HCT116 (cell line): ENCODE data around the gene EIF3L. TPM values are rescaled to one million over a fixed set of nuclear protein-coding genes. Genes with fewer than 3 reads are reported as not detected.
A peak's percentile ranks its signal among the peaks of the same experiment; 100 is the strongest.

Source experiments
- ATAC-seq: fragments of 200-7000 bp; cut with Tn5 transposase; 2 replicates; pipeline ENCODE4 v1.9.1; 2020; ENCODE audit warnings: mild to moderate bottlenecking, moderate library complexity
- BruUV-seq: library from RNA; stranded (reverse); fragments of 400-500 nt; replicated peaks from 2 replicates; lab custom pipeline; 2021; lab: Mats Ljungman, UMichigan
- CTCF ChIA-PET: fragments of 300-600 bp; sonication (Branson Sonifier 250); formaldehyde crosslinking; loops from one replicate; lab custom pipeline; 2021; ENCODE audit warnings: antibody characterized with exemption; lab: Charles Lee
- POLR2A ChIA-PET: fragments of 300-600, 350-600 bp; sonication (Branson Sonifier 250); formaldehyde crosslinking; loops from one replicate; lab custom pipeline; 2021; ENCODE audit warnings: antibody characterized with exemption; lab: Charles Lee
- RAD21 ChIA-PET, 2 experiments: fragments of 300-600 bp; sonication (Branson Sonifier 250); formaldehyde crosslinking; loops; one replicate each; lab custom pipeline; 2023; ENCODE audit warnings: low total read pairs in 2 of 2; ENCODE audit not compliant: uncharacterized antibody in 2 of 2, unreplicated experiment in 2 of 2, low non-redundant PET in 1 of 2; lab: Charles Lee
- DNase-seq: peaks from one replicate; pipeline ENCODE4 v3.0.0-alpha.2; 2010; ENCODE audit warnings: low read depth, low spot score
- H2AFZ ChIP-seq: fragments of 200-600 bp; shearing (Covaris generic), sonication (generic); 2 replicates; pipeline ENCODE4 v1.6.1; 2017; ENCODE audit warnings: low read depth, mixed run types, mixed read lengths, antibody characterized with exemption, low read length; ENCODE audit not compliant: poor library complexity, severe bottlenecking
- H3K27ac ChIP-seq: 2 replicates; pipeline ENCODE4 v1.5.1; 2012; ENCODE audit warnings: low read depth, low read length
- H3K27me3 ChIP-seq: fragments of 200-600 bp; sonication (generic); 2 replicates; pipeline ENCODE4 v1.6.1; 2016; ENCODE audit warnings: mixed run types, low read length, mixed read lengths; ENCODE audit not compliant: insufficient read depth
- H3K36me3 ChIP-seq, 2 experiments: fragments of 200-500 bp in 1 of 2; fragments of 200-600 bp in 1 of 2; sonication (Bioruptor generic) in 1 of 2; sonication (generic) in 1 of 2; 2 replicates each; pipeline versions ENCODE4 v1.5.1 to v1.6.1; 2014 to 2016; ENCODE audit warnings: low read length in 2 of 2, inconsistent platforms in 1 of 2, mixed read lengths in 1 of 2, mixed run types in 1 of 2; ENCODE audit not compliant: insufficient read depth in 2 of 2, control insufficient read depth in 1 of 2
- H3K4me1 ChIP-seq, 2 experiments: fragments of 200-600 bp in 1 of 2; sonication (generic) in 1 of 2; 2 replicates each; pipeline versions ENCODE4 v1.5.1 to v1.6.1; 2012 to 2017; ENCODE audit warnings: low read length in 2 of 2, inconsistent platforms in 1 of 2, mild to moderate bottlenecking in 1 of 2, mixed read lengths in 1 of 2, mixed run types in 1 of 2, moderate library complexity in 1 of 2; ENCODE audit not compliant: insufficient read depth in 2 of 2, control insufficient read depth in 1 of 2
- H3K4me2 ChIP-seq: fragments of 200-600 bp; sonication (generic); 2 replicates; pipeline ENCODE4 v1.6.1; 2017; ENCODE audit warnings: mixed run types, low read length, mixed read lengths
- H3K4me3 ChIP-seq, 2 experiments: fragments of 200-600 bp in 1 of 2; sonication (generic) in 1 of 2; replicated peaks in 1 of 2; 2 replicates each; pipeline ENCODE4 v1.5.1; 2011 to 2016; ENCODE audit warnings: low read length in 2 of 2, control low read depth in 1 of 2, low read depth in 1 of 2, mild to moderate bottlenecking in 1 of 2, mixed read lengths in 1 of 2, mixed run types in 1 of 2
- H3K79me2 ChIP-seq: fragments of 200-600 bp; sonication (generic); 2 replicates; pipeline ENCODE4 v1.6.1; 2017; ENCODE audit warnings: mild to moderate bottlenecking, mixed run types, low read length, moderate library complexity, mixed read lengths; ENCODE audit not compliant: insufficient read depth
- H3K9ac ChIP-seq: fragments of 200-600 bp; sonication (generic); 2 replicates; pipeline ENCODE4 v1.6.1; 2016; ENCODE audit warnings: low read length, mixed read lengths
- H3K9me2 ChIP-seq: fragments of 200-600 bp; sonication (generic), shearing (Covaris generic); 2 replicates; pipeline ENCODE4 v1.6.1; 2017; ENCODE audit warnings: mixed run types, mild to moderate bottlenecking, moderate library complexity; ENCODE audit not compliant: insufficient read depth
- H3K9me3 ChIP-seq, 2 experiments: fragments of 200-500 bp in 1 of 2; fragments of 200-600 bp in 1 of 2; sonication (Bioruptor generic) in 1 of 2; sonication (generic) in 1 of 2; 2 replicates each; pipeline ENCODE4 v1.6.1; 2014 to 2017; ENCODE audit warnings: low read length in 2 of 2, mixed read lengths in 2 of 2, inconsistent platforms in 1 of 2, low read depth in 1 of 2, mild to moderate bottlenecking in 1 of 2, mixed run types in 1 of 2, moderate library complexity in 1 of 2; ENCODE audit not compliant: control insufficient read depth in 1 of 2, insufficient read depth in 1 of 2
- H4K20me1 ChIP-seq: fragments of 200-600 bp; sonication (generic), shearing (Covaris generic); 2 replicates; pipeline ENCODE4 v1.6.1; 2017; ENCODE audit warnings: mixed run types, mild to moderate bottlenecking, moderate library complexity; ENCODE audit not compliant: insufficient read depth
- ELF1 ChIP-seq: IDR thresholded peaks from 2 replicates; pipeline ENCODE4 v1.6.1; 2012; ENCODE audit warnings: low read depth, borderline replicate concordance
- EZH2 ChIP-seq: fragments of 200-600 bp; sonication (generic); IDR thresholded peaks from 2 replicates; pipeline ENCODE4 v1.6.1; 2017; ENCODE audit warnings: antibody characterized with exemption, mixed run types
- FOSL1 ChIP-seq: IDR thresholded peaks from 2 replicates; pipeline ENCODE4 v1.6.1; 2012; ENCODE audit warnings: low read depth
- JUND ChIP-seq: IDR thresholded peaks from 2 replicates; pipeline ENCODE4 v1.6.1; 2012
- MAX ChIP-seq: IDR thresholded peaks from 2 replicates; pipeline ENCODE4 v1.6.1; 2012
- POLR2A ChIP-seq: IDR thresholded peaks from 2 replicates; pipeline ENCODE4 v1.7.0; 2011; ENCODE audit warnings: borderline replicate concordance; ENCODE audit not compliant: insufficient read depth, insufficient read length; ENCODE audit errors: extremely low read depth
- REST ChIP-seq: IDR thresholded peaks from 2 replicates; pipeline ENCODE4 v1.6.1; 2012; ENCODE audit warnings: low read depth
- SIN3A ChIP-seq: IDR thresholded peaks from 2 replicates; pipeline ENCODE4 v1.6.1; 2012; ENCODE audit warnings: low read depth
- SRF ChIP-seq: IDR thresholded peaks from 2 replicates; pipeline ENCODE4 v1.6.1; 2012; ENCODE audit warnings: low read depth
- TCF7L2 ChIP-seq: IDR thresholded peaks from 2 replicates; pipeline ENCODE4 v1.7.0; 2011; ENCODE audit warnings: borderline replicate concordance, inconsistent platforms; ENCODE audit not compliant: insufficient read depth, insufficient read length; ENCODE audit errors: extremely low read depth
- intact Hi-C: fragments of 100-400 bp; cut with micrococcal nuclease; formaldehyde crosslinking; loops from 2 replicates; pipeline ENCODE4 v1.10.0; 2022
- total RNA-seq: library from RNA; stranded (reverse); gene quantifications from one replicate; pipeline ENCODE4 v1.2.1, GENCODE V29; 2021; ENCODE audit not compliant: unreplicated experiment
- TF ChIP-seq, protein P1 (sequence below): IDR thresholded peaks from 2 replicates; pipeline ENCODE4 v1.6.1; 2011; ENCODE audit warnings: mild to moderate bottlenecking, low read length, moderate library complexity; ENCODE audit not compliant: insufficient replicate concordance; ENCODE audit errors: extremely low read depth

The EIF3L gene
- total RNA-seq, 1 experiment from 2014 or later = 687 TPM

DNA sequence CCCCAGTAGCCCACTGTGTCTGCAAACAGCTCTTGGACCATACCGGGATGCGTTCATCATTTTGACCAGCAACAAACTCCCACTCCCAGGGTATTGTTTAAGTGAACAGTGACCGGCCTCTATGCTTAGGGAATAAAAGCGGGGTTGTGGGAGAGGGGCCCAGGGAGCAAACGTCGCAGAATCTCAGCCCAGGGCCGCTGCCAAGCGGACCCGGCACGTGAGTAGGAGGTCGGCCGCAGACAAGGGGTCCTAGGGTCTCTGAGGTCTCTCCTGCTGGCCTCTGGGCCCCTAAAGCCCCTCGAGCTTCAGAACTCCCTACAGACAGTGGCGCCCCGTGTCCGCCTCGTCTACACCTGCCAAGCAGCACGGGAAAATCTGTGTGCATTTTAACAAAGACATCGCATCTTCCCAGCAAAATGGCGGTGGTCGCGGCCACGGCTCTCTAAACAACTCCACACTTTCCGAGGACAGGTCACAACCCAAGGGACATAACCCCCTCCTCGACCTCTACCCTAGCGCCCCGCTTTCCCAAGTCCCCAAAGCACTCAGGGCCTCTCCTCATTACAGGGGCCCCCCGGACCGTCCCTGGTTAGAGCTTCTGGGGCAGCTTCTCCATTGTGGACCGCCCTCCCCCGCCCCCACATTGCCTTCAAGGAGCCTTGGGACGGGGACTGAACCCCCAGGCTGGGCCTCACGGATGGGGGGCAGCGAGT lies 45.4 kb upstream of the EIF3L start:
- Histone ChIP-seq H3K4me1 (peaks cover 16 to 62% of the 10 kb centered on the region in 2 experiments; a peak in 3 of 4 replicates), H3K9ac (peak overlapping the region; percentile 98), H3K9me3 (no peaks in the 10 kb centered on the region), H3K4me2 (peak overlapping the region; percentile 91), H3K27ac (peak overlapping the region; percentile 87), H3K4me3 (peak overlapping the region; percentile 80 to 95), H3K9me2 (no peaks in the 10 kb centered on the region), H4K20me1 (no peaks in the 10 kb centered on the region), H2AFZ (no peak overlapping the region), H3K79me2 (peaks cover 32% of the 10 kb centered on the region), H3K27me3 (no peaks in the 10 kb centered on the region), H3K36me3 (no peaks in the 10 kb centered on the region)
- RAD21 ChIA-PET = no interaction called here
- POLR2A ChIA-PET = interaction anchor here (1.4 to 4.3 kb wide), 6 partner anchors 8 to 196 kb away, joined by 3 to 38 read pairs (median 11); partner anchors contain the start of gene GGA1
- CTCF ChIA-PET = no interaction called here
- TF ChIP-seq SRF = no peak
- TF ChIP-seq, protein P1, sequence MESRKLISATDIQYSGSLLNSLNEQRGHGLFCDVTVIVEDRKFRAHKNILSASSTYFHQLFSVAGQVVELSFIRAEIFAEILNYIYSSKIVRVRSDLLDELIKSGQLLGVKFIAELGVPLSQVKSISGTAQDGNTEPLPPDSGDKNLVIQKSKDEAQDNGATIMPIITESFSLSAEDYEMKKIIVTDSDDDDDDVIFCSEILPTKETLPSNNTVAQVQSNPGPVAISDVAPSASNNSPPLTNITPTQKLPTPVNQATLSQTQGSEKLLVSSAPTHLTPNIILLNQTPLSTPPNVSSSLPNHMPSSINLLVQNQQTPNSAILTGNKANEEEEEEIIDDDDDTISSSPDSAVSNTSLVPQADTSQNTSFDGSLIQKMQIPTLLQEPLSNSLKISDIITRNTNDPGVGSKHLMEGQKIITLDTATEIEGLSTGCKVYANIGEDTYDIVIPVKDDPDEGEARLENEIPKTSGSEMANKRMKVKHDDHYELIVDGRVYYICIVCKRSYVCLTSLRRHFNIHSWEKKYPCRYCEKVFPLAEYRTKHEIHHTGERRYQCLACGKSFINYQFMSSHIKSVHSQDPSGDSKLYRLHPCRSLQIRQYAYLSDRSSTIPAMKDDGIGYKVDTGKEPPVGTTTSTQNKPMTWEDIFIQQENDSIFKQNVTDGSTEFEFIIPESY = no peak
- TF ChIP-seq TCF7L2 = no peak
- no peak for TF ChIP-seq POLR2A
- no peak for TF ChIP-seq REST
- TF ChIP-seq SIN3A = no peak
- no peak for TF ChIP-seq MAX
- no peak for TF ChIP-seq ELF1
- TF ChIP-seq JUND = no peak
- no peak for TF ChIP-seq EZH2
- TF ChIP-seq FOSL1 = no peak
- DNase-seq (no peak), ATAC-seq (no peak)
- intact Hi-C loops = no loop called here
- BruUV-seq = TSS peak; percentile 53
